Measurements from ENCODE around the gene DNMT3A.

Gene DNMT3A

DNA sequence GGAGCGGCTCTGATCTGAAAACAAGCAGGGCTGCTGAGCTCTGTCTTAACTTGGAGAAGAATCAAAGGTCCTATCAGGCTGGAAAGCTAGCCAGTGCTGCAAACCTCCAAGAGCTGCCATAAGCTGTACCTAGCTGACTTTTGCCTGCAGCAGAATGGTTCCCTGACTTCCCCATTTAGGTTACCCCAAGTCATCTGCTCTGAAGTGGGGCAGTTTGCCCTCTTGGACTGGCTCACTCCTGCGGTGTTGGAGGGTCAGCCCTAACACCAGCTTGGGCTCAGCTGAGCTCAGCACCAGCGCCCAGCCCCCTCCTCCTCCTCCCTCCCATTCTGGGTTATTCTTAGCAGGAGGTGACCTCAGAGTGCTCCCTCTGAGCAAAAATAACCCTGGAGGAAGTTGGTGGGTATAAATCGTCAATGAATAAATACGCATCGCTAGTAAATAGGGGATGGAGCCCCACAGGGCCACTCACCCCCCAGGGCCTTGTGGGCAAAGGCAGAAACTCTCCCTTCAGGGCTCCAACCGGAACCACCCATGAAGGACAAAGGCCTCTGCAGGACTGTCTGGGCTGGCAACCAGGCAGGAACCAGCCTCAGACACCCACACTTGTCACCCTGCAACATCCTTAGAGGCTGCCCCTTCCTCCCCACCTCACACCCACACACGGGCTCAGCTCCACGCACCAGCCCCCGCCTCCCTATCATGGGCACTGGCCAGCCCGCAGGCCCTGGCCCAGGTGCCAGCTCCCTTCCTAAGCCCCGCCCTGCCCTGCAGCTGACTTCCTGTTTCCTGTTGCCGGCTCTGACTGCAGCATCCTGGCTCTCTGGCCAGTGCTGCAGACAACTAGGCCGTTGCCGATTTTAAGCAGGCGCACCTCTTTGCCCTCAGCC lies 46.9 kb downstream of the DNMT3A start:
- H3K4ac ChIP-seq (ENCODE audit: low read length) = no peak overlapping the region
- no peak for DNase-seq (ENCODE audit: low spot score)
- no peaks in the 10 kb centered on the region for H3K27me3 ChIP-seq (ENCODE audit: control insufficient read depth in 3 of 3, insufficient read depth in 3 of 3, low read depth in 1 of 3, low read length in 3 of 3)
- WGBS, 2 donors (ENCODE audit: extremely low coverage in 2 of 2, insufficient read length in 2 of 2, insufficient replicate concordance in 1 of 2) = no CpG with 5 or more reads among the region's 16 CpGs
- peak overlapping the region; percentile 63 for H2BK12ac ChIP-seq (ENCODE audit: low read length)
- H2AK5ac ChIP-seq (ENCODE audit: low read depth, low read length) = peak overlapping the region; percentile 71
- peak overlapping the region; percentile 87 for H3K18ac ChIP-seq (ENCODE audit: low read length)
- H3K36me3 ChIP-seq (replicated peaks in 1 of 2; ENCODE audit: control insufficient read depth in 2 of 2, insufficient read depth in 2 of 2, low read length in 2 of 2) = no peaks in the 10 kb centered on the region
- H3K4me2 ChIP-seq (ENCODE audit: insufficient read depth, low read length, poor library complexity, severe bottlenecking) = no peak overlapping the region
- H3K27ac ChIP-seq (replicated peaks; ENCODE audit: low read length) = no peak overlapping the region
- H3K4me1 ChIP-seq (ENCODE audit: control insufficient read depth in 2 of 2, insufficient read depth in 1 of 2, low read depth in 1 of 2, low read length in 2 of 2) = peaks cover 9 to 11% of the 10 kb centered on the region in 2 donors
- no peaks in the 10 kb centered on the region for H3K9me3 ChIP-seq (replicated peaks in 1 of 2; ENCODE audit: control insufficient read depth in 2 of 2, insufficient read depth in 1 of 2, low read depth in 1 of 2, low read length in 2 of 2)
- peak overlapping the region; percentile 86 for H2BK15ac ChIP-seq (ENCODE audit: low read length)
- no peaks in the 10 kb centered on the region for H3K79me1 ChIP-seq (ENCODE audit: low read depth, low read length)
- no peak overlapping the region for H2BK120ac ChIP-seq (ENCODE audit: low read depth, low read length)
- peak overlapping the region; percentile 76 for H2AFZ ChIP-seq (ENCODE audit: low read length)
- H4K8ac ChIP-seq (ENCODE audit: low read depth, low read length) = peak overlapping the region; percentile 43
- H3K4me3 ChIP-seq (ENCODE audit: low read length in 2 of 2) = no peak overlapping the region
- no peak overlapping the region for H4K91ac ChIP-seq (ENCODE audit: low read depth, low read length, poor library complexity)
- H3K23ac ChIP-seq (ENCODE audit: low read depth, low read length, poor library complexity) = peak overlapping the region; percentile 40
- H2BK5ac ChIP-seq (ENCODE audit: low read length) = no peak overlapping the region
- peak overlapping the region; percentile 47 for H3K9ac ChIP-seq (ENCODE audit: low read depth, low read length, poor library complexity)
- peak overlapping the region; percentile 31 for H3K14ac ChIP-seq (ENCODE audit: low read length)

DNA sequence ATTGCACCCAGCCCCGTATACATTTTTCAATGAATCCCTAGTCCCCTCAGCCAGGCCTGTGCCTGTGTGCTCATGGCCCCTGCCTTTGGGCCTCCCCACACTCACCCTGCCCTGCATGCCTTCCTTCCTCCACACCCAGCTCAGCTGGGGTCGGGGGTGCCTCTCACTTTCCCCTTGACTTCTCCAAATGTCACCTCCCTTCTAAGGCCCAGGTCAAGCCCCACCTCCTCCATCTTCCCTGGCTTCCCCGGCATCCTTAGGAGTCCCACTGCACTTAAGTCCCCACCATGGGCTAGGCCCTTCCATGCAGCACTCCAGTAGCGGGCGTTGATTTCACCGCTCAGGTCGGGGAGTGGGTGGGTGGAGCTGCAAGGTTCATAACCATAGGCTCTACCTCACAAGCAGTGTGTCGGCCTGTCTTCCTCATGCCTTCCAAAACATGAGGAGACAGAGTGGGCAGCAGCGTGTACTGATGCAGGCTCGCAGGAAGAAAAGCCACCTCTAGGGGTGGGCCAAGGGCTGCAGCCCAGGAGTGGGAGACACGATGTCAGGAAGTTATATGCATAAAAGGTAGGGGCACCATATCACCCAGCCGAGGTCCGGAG lies 47.7 kb downstream of the DNMT3A start:
- H3K9ac ChIP-seq (ENCODE audit: low read depth, low read length, poor library complexity) = no peak overlapping the region
- no peak overlapping the region for H2BK120ac ChIP-seq (ENCODE audit: low read depth, low read length)
- no peak overlapping the region for H2BK12ac ChIP-seq (ENCODE audit: low read length)
- H3K4me2 ChIP-seq (ENCODE audit: insufficient read depth, low read length, poor library complexity, severe bottlenecking) = no peak overlapping the region
- no peaks in the 10 kb centered on the region for H3K9me3 ChIP-seq (replicated peaks in 1 of 2; ENCODE audit: control insufficient read depth in 2 of 2, insufficient read depth in 1 of 2, low read depth in 1 of 2, low read length in 2 of 2)
- no CpG with 5 or more reads among the region's 13 CpGs for WGBS, 2 donors (ENCODE audit: extremely low coverage in 2 of 2, insufficient read length in 2 of 2, insufficient replicate concordance in 1 of 2)
- no peak overlapping the region for H3K4me3 ChIP-seq (ENCODE audit: low read length in 2 of 2)
- peak overlapping the region; percentile 1 for H3K18ac ChIP-seq (ENCODE audit: low read length)
- no peak overlapping the region for H4K91ac ChIP-seq (ENCODE audit: low read depth, low read length, poor library complexity)
- peak overlapping the region; percentile 29 for H2AK5ac ChIP-seq (ENCODE audit: low read depth, low read length)
- peaks cover 9 to 10% of the 10 kb centered on the region in 2 donors for H3K4me1 ChIP-seq (ENCODE audit: control insufficient read depth in 2 of 2, insufficient read depth in 1 of 2, low read depth in 1 of 2, low read length in 2 of 2)
- H3K23ac ChIP-seq (ENCODE audit: low read depth, low read length, poor library complexity) = no peak overlapping the region
- no peak overlapping the region for H2BK5ac ChIP-seq (ENCODE audit: low read length)
- H3K36me3 ChIP-seq (replicated peaks in 1 of 2; ENCODE audit: control insufficient read depth in 2 of 2, insufficient read depth in 2 of 2, low read length in 2 of 2) = no peaks in the 10 kb centered on the region
- no peak for DNase-seq (ENCODE audit: low spot score)
- no peak overlapping the region for H2BK15ac ChIP-seq (ENCODE audit: low read length)
- H3K4ac ChIP-seq (ENCODE audit: low read length) = no peak overlapping the region
- H2AFZ ChIP-seq (ENCODE audit: low read length) = no peak overlapping the region
- no peak overlapping the region for H3K27ac ChIP-seq (replicated peaks; ENCODE audit: low read length)
- H3K27me3 ChIP-seq (ENCODE audit: control insufficient read depth in 3 of 3, insufficient read depth in 3 of 3, low read depth in 1 of 3, low read length in 3 of 3) = no peaks in the 10 kb centered on the region
- H3K14ac ChIP-seq (ENCODE audit: low read length) = no peak overlapping the region
- no peaks in the 10 kb centered on the region for H3K79me1 ChIP-seq (ENCODE audit: low read depth, low read length)
- H4K8ac ChIP-seq (ENCODE audit: low read depth, low read length) = no peak overlapping the region

DNA sequence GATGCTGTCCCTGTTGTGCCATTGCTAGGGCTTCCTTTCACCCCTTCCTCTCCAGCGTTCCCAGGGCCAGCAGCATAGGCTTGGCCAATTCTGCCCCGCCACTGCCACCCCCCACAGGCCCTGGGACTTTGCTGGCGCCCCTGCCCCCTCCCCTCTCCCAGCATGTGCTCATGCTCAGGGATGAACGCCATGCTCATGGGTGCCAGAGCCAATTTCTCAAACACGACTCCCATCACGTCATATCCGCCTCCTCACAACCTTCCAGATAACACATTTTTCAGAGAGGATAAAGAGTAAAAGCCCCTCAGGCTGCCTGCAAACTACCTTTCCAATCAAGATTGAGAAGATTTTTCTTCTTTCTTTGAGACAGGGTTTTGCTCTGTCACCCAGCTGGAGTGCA lies 48.6 kb downstream of the DNMT3A start:
- Histone ChIP-seq H3K36me3 (replicated peaks in 1 of 2; ENCODE audit: control insufficient read depth in 2 of 2, insufficient read depth in 2 of 2, low read length in 2 of 2) (no peaks in the 10 kb centered on the region), H2BK5ac (ENCODE audit: low read length) (no peak overlapping the region), H3K79me1 (ENCODE audit: low read depth, low read length) (peaks cover 1% of the 10 kb centered on the region), H3K9ac (ENCODE audit: low read depth, low read length, poor library complexity) (no peak overlapping the region), H2BK12ac (ENCODE audit: low read length) (no peak overlapping the region), H3K23ac (ENCODE audit: low read depth, low read length, poor library complexity) (no peak overlapping the region), H3K4me3 (ENCODE audit: low read length in 2 of 2) (no peak overlapping the region), H2AFZ (ENCODE audit: low read length) (no peak overlapping the region), H4K91ac (ENCODE audit: low read depth, low read length, poor library complexity) (no peak overlapping the region), H4K8ac (ENCODE audit: low read depth, low read length) (no peak overlapping the region), H3K18ac (ENCODE audit: low read length) (peak overlapping the region; percentile 52), H3K14ac (ENCODE audit: low read length) (peak overlapping the region; percentile 17), H2AK5ac (ENCODE audit: low read depth, low read length) (peak overlapping the region; percentile 56), H3K27ac (replicated peaks; ENCODE audit: low read length) (no peak overlapping the region), H3K4me2 (ENCODE audit: insufficient read depth, low read length, poor library complexity, severe bottlenecking) (no peak overlapping the region), H3K27me3 (ENCODE audit: control insufficient read depth in 3 of 3, insufficient read depth in 3 of 3, low read depth in 1 of 3, low read length in 3 of 3) (no peaks in the 10 kb centered on the region), H3K4me1 (ENCODE audit: control insufficient read depth in 2 of 2, insufficient read depth in 1 of 2, low read depth in 1 of 2, low read length in 2 of 2) (peaks cover 9% of the 10 kb centered on the region in 2 donors), H3K4ac (ENCODE audit: low read length) (no peak overlapping the region), H2BK120ac (ENCODE audit: low read depth, low read length) (no peak overlapping the region), H3K9me3 (replicated peaks in 1 of 2; ENCODE audit: control insufficient read depth in 2 of 2, insufficient read depth in 1 of 2, low read depth in 1 of 2, low read length in 2 of 2) (no peaks in the 10 kb centered on the region), H2BK15ac (ENCODE audit: low read length) (peak overlapping the region; percentile 58)
- DNase-seq (ENCODE audit: low spot score) = no peak
- no CpG with 5 or more reads among the region's 7 CpGs for WGBS, 2 donors (ENCODE audit: extremely low coverage in 2 of 2, insufficient read length in 2 of 2, insufficient replicate concordance in 1 of 2)

DNA sequence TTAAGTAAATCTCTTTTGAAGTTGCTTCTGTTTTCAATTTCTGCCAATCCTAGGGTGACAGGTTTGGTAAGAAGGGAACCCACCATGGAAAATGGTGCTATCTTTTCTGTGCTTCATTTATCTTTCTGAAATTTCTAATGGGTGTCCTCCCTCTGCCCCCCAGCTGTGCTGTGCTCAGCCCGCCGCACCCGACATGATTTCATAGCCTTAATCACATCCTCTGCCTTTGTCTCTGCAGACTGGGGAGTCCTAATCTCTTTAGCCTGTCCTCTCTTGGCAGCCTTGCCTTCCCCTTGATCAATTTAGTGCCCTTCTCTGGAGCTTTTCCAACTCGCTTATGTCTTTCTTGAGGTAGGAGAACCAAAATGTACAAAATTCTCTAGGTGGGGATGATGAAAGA lies 49.3 kb downstream of the DNMT3A start:
- Histone ChIP-seq H2BK120ac (ENCODE audit: low read depth, low read length) (no peak overlapping the region), H3K27me3 (ENCODE audit: control insufficient read depth in 3 of 3, insufficient read depth in 3 of 3, low read depth in 1 of 3, low read length in 3 of 3) (no peaks in the 10 kb centered on the region), H3K9me3 (replicated peaks in 1 of 2; ENCODE audit: control insufficient read depth in 2 of 2, insufficient read depth in 1 of 2, low read depth in 1 of 2, low read length in 2 of 2) (no peaks in the 10 kb centered on the region), H3K23ac (ENCODE audit: low read depth, low read length, poor library complexity) (no peak overlapping the region), H3K4me2 (ENCODE audit: insufficient read depth, low read length, poor library complexity, severe bottlenecking) (no peak overlapping the region), H2BK5ac (ENCODE audit: low read length) (no peak overlapping the region), H2BK15ac (ENCODE audit: low read length) (no peak overlapping the region), H2AK5ac (ENCODE audit: low read depth, low read length) (no peak overlapping the region), H3K36me3 (replicated peaks in 1 of 2; ENCODE audit: control insufficient read depth in 2 of 2, insufficient read depth in 2 of 2, low read length in 2 of 2) (no peaks in the 10 kb centered on the region), H4K91ac (ENCODE audit: low read depth, low read length, poor library complexity) (no peak overlapping the region), H2BK12ac (ENCODE audit: low read length) (no peak overlapping the region), H3K18ac (ENCODE audit: low read length) (no peak overlapping the region), H3K9ac (ENCODE audit: low read depth, low read length, poor library complexity) (no peak overlapping the region), H3K4me1 (ENCODE audit: control insufficient read depth in 2 of 2, insufficient read depth in 1 of 2, low read depth in 1 of 2, low read length in 2 of 2) (peaks cover 9% of the 10 kb centered on the region in 2 donors), H3K4ac (ENCODE audit: low read length) (no peak overlapping the region), H3K14ac (ENCODE audit: low read length) (no peak overlapping the region), H2AFZ (ENCODE audit: low read length) (no peak overlapping the region), H3K27ac (replicated peaks; ENCODE audit: low read length) (no peak overlapping the region), H3K4me3 (ENCODE audit: low read length in 2 of 2) (no peak overlapping the region), H4K8ac (ENCODE audit: low read depth, low read length) (no peak overlapping the region), H3K79me1 (ENCODE audit: low read depth, low read length) (peaks cover 1% of the 10 kb centered on the region)
- no peak for DNase-seq (ENCODE audit: low spot score)
- WGBS, 2 donors (ENCODE audit: extremely low coverage in 2 of 2, insufficient read length in 2 of 2, insufficient replicate concordance in 1 of 2) = no CpG with 5 or more reads among the region's 4 CpGs

Data from neuronal stem cell (in vitro differentiated cells).